Measurements from ENCODE around the gene MAPK6. TPM values are rescaled to one million over a fixed set of nuclear protein-coding genes. Genes with fewer than 3 reads are reported as not detected.

MAPK6 gene
- total RNA-seq, 2 donors from 2014 or later: 80.2 to 81.6 TPM

DNA sequence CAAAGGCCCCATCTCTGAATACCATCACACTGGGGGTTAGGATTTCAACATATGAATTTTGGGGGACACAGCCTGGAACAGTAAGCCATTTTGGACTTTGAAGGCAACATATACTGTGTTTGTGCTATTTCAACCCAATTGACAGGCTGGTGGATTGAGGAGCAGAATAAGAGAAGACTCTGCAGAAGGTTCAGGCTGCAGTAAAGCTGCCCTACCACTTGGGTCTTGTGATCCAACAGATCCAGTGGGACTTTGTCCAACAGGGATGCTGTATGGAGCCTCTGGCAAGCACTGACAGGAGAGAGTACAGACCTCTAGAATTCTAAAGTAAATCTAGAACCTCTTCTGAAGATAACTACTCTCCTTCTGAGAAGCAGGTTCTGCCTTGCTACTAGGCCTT, 94.7 kb downstream of the MAPK6 start:
- Histone ChIP-seq H3K4me3 (ENCODE audit: low read length) (no peak overlapping the region), H3K36me3 (ENCODE audit: control insufficient read depth, insufficient read depth, low read length) (no peaks in the 10 kb centered on the region), H3K27me3 (ENCODE audit: control insufficient read depth, insufficient read depth, low read length, poor library complexity, severe bottlenecking) (peaks cover 26% of the 10 kb centered on the region), H3K4me1 (ENCODE audit: control insufficient read depth, insufficient read depth, low read length) (no peaks in the 10 kb centered on the region), H3K27ac (ENCODE audit: low read depth, low read length) (no peak overlapping the region), H3K9me3 (ENCODE audit: control insufficient read depth, low read length) (no peaks in the 10 kb centered on the region), H3K9ac (ENCODE audit: extremely low read depth, low read length, poor library complexity, severe bottlenecking) (no peak overlapping the region)
- Mint-ChIP-seq H3K9me3 (no peaks in the 10 kb centered on the region), H3K4me1 (peaks cover 14% of the 10 kb centered on the region), H3K27me3 (ENCODE audit: insufficient read depth) (peaks cover 33% of the 10 kb centered on the region), H3K27ac (no peak overlapping the region), H3K36me3 (ENCODE audit: low read depth) (no peaks in the 10 kb centered on the region), H3K4me3 (no peak overlapping the region)
- TF ChIP-seq CTCF (conservative IDR thresholded peaks at IDR 0.05): peak; percentile 42
- DNase-seq: peak; percentile 39

GRCh38 chr15:52114261-52115055, 95.4 kb downstream of the MAPK6 start:
- H3K9me3 Mint-ChIP-seq: no peaks in the 10 kb centered on the region
- H3K27me3 Mint-ChIP-seq (ENCODE audit: insufficient read depth): peaks cover 33% of the 10 kb centered on the region
- H3K36me3 ChIP-seq (ENCODE audit: control insufficient read depth, insufficient read depth, low read length): no peaks in the 10 kb centered on the region
- DNase-seq: peak; percentile 24
- H3K9ac ChIP-seq (ENCODE audit: extremely low read depth, low read length, poor library complexity, severe bottlenecking): no peak overlapping the region
- no peaks in the 10 kb centered on the region for H3K9me3 ChIP-seq (ENCODE audit: control insufficient read depth, low read length)
- H3K4me1 ChIP-seq (ENCODE audit: control insufficient read depth, insufficient read depth, low read length): no peaks in the 10 kb centered on the region
- 93 to 94% methylated on average over 5 of the region's 5 CpGs for WGBS, 2 experiments (ENCODE audit: insufficient coverage in 1 of 2, insufficient read length in 1 of 2)
- peaks cover 8% of the 10 kb centered on the region for H3K4me1 Mint-ChIP-seq
- no peak overlapping the region for H3K27ac Mint-ChIP-seq
- H3K27me3 ChIP-seq (ENCODE audit: control insufficient read depth, insufficient read depth, low read length, poor library complexity, severe bottlenecking): peaks cover 26% of the 10 kb centered on the region
- H3K27ac ChIP-seq (ENCODE audit: low read depth, low read length): no peak overlapping the region
- TF ChIP-seq CTCF (conservative IDR thresholded peaks at IDR 0.05): no peak
- no peak overlapping the region for H3K4me3 Mint-ChIP-seq
- no peaks in the 10 kb centered on the region for H3K36me3 Mint-ChIP-seq (ENCODE audit: low read depth)
- H3K4me3 ChIP-seq (ENCODE audit: low read length): no peak overlapping the region

DNA sequence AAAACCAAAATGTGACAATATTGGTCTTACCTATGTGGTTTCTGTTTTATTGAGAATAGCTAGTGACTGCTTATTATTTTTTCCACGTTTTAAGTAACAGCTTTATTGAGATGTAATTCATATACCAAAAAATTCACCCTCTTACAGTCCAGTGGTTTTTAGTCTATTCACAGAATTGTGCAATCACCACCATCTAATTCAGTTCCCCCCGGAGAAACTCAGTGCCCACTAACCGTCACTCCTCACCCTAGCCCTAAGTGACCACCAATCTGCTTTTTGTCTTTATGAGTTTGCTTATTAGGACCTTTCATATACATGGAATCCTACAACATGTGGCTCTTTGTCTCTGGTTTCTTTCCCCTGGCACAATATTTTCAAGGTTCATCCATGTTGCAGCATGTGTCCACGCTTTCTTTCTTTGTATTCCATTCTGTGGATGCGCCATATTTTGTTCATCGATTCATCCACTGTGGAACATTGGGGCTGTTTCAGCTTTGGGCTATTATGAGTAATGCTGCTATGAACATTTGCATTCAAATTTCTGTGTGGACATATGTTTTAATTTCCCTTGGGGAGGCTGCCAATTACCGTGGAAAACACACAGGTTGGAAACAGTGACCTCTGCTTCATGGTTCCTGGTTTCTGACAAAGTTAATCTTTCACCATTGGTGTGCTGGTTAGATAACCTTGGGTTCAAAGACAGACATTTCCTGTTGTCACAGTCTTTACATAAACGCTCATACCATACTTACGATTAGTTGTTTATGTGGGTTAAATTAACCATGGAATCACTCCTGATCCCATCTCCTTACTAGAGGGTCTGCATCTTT, 96.8 kb downstream of the MAPK6 start:
- H3K4me1 ChIP-seq (ENCODE audit: control insufficient read depth, insufficient read depth, low read length): no peaks in the 10 kb centered on the region
- no peak for DNase-seq
- peak overlapping the region; percentile 47 for H3K27ac ChIP-seq (ENCODE audit: low read depth, low read length)
- H3K27me3 ChIP-seq (ENCODE audit: control insufficient read depth, insufficient read depth, low read length, poor library complexity, severe bottlenecking): peaks cover 26% of the 10 kb centered on the region
- no peak for TF ChIP-seq CTCF (conservative IDR thresholded peaks at IDR 0.05)
- peaks cover 33% of the 10 kb centered on the region for H3K27me3 Mint-ChIP-seq (ENCODE audit: insufficient read depth)
- no peak overlapping the region for H3K9ac ChIP-seq (ENCODE audit: extremely low read depth, low read length, poor library complexity, severe bottlenecking)
- no peaks in the 10 kb centered on the region for H3K9me3 Mint-ChIP-seq
- H3K4me3 ChIP-seq (ENCODE audit: low read length): no peak overlapping the region
- H3K4me3 Mint-ChIP-seq: no peak overlapping the region
- no peaks in the 10 kb centered on the region for H3K36me3 ChIP-seq (ENCODE audit: control insufficient read depth, insufficient read depth, low read length)
- H3K4me1 Mint-ChIP-seq: no peaks in the 10 kb centered on the region
- H3K36me3 Mint-ChIP-seq (ENCODE audit: low read depth): no peaks in the 10 kb centered on the region
- no peak overlapping the region for H3K27ac Mint-ChIP-seq
- no peaks in the 10 kb centered on the region for H3K9me3 ChIP-seq (ENCODE audit: control insufficient read depth, low read length)
- WGBS, 2 experiments (ENCODE audit: insufficient coverage in 1 of 2, insufficient read length in 1 of 2): 93 to 94% methylated on average over 6 to 7 of the region's 9 CpGs

Other genes with a start within 250 kb of the MAPK6 start
- gene TMOD3, start 189.6 kb upstream of the MAPK6 start, total RNA-seq: 10 to 100 TPM; 39.6 to 44.4 TPM
- 10 to 100 TPM; 25.6 to 26.5 TPM for gene LEO1, start 47.4 kb upstream of the MAPK6 start, total RNA-seq
- 1 to 10 TPM in 1 of 2 donors, not detected in 1; 1.5 TPM for gene BCL2L10, start 93.6 kb downstream of the MAPK6 start, total RNA-seq
- 10 to 100 TPM; 19.1 to 20.7 TPM for gene GNB5, start 172.2 kb downstream of the MAPK6 start, total RNA-seq